SK-N-MC (cell line): ENCODE measurements around the gene AARS2.

Experiments used
- EZH2 ChIP-seq: fragments of 200-600 bp; sonication (generic); IDR thresholded peaks from one replicate; pipeline ENCODE4 v1.6.1; 2017; ENCODE audit warnings: antibody characterized with exemption
- POLR2AphosphoS5 ChIP-seq: IDR thresholded peaks from 2 replicates; pipeline ENCODE4 v1.6.1; 2012; ENCODE audit warnings: mild to moderate bottlenecking, low read depth, low read length, borderline replicate concordance

DNA sequence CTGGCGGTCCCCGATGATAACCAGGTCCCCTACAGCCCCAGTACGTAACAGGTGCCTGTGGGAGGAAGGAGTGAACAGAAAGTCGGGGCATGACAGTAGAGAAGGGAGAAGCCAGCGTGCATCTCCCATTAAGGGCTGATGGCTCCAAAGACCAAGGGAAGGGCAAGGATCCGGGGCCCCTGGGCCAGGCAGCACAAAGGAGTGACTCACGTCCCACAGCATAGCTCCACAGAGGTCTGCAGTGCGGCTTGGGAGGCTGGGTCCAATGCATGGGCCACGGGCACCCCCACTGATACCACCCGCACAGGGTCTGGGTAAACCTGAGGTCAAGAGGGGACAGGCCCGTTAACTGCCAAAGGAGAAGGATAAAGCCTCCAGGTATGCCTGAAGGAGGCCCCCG lies 10.3 kb downstream of the AARS2 start:
- TF ChIP-seq EZH2: no peak
- no peak for TF ChIP-seq POLR2AphosphoS5
